Nephron progenitor cell (in vitro differentiated cells): Measurements from ENCODE around the gene ANK2.

Experiments
- DNase-seq: peaks from one replicate; pipeline ENCODE4 v3.0.0; 2021
- H3K27ac Mint-ChIP-seq: 2 replicates; pipeline ENCODE4 v1.8.0; 2021; ENCODE audit warnings: mild to moderate bottlenecking, moderate library complexity, mixed read lengths
- H3K27me3 Mint-ChIP-seq: 2 replicates; pipeline ENCODE4 v1.8.0; 2021; ENCODE audit warnings: mild to moderate bottlenecking, low read depth, mixed read lengths; ENCODE audit not compliant: poor library complexity
- H3K36me3 Mint-ChIP-seq: 2 replicates; pipeline ENCODE4 v1.8.0; 2021; ENCODE audit warnings: low read depth, mixed read lengths
- H3K4me1 Mint-ChIP-seq: 2 replicates; pipeline ENCODE4 v1.8.0; 2021; ENCODE audit warnings: mixed read lengths
- H3K4me3 Mint-ChIP-seq: 2 replicates; pipeline ENCODE4 v1.8.0; 2021; ENCODE audit warnings: mild to moderate bottlenecking, moderate library complexity, mixed read lengths
- H3K9me3 Mint-ChIP-seq: 2 replicates; pipeline ENCODE4 v1.8.0; 2021; ENCODE audit warnings: mild to moderate bottlenecking, moderate library complexity, mixed read lengths
- TF ChIP-seq, protein P1 (sequence below): fragments of 200-600 bp; sonication (generic); IDR thresholded peaks from 2 replicates; pipeline ENCODE4 v1.5.0; 2021; ENCODE audit warnings: antibody characterized with exemption

Gene ANK2

DNA sequence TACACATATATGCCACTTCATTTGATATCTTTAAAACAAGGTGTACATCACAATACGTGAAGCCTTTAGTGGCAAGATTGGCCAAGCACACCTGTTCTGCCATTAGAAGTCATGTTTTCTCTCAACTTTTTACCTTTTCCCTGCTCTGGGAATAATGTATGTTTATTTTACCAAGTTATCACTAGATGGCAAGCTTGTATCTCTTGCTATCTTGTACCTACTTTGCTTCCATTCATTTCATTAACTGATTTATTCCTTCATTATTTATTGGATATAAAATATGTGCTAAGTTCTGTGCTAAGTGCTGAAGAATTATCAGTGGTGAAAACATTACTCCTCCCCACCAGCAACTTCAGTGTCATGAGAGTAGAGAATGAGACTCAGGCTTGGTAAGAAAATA, 245.5 kb downstream of the ANK2 start:
- DNase-seq, result no peak
- no peaks in the 10 kb centered on the region for H3K36me3 Mint-ChIP-seq
- H3K9me3 Mint-ChIP-seq, result no peaks in the 10 kb centered on the region
- H3K4me3 Mint-ChIP-seq, result no peak overlapping the region
- H3K4me1 Mint-ChIP-seq, result peaks cover 28% of the 10 kb centered on the region
- no peaks in the 10 kb centered on the region for H3K27me3 Mint-ChIP-seq
- no peak overlapping the region for H3K27ac Mint-ChIP-seq
- TF ChIP-seq, protein P1, sequence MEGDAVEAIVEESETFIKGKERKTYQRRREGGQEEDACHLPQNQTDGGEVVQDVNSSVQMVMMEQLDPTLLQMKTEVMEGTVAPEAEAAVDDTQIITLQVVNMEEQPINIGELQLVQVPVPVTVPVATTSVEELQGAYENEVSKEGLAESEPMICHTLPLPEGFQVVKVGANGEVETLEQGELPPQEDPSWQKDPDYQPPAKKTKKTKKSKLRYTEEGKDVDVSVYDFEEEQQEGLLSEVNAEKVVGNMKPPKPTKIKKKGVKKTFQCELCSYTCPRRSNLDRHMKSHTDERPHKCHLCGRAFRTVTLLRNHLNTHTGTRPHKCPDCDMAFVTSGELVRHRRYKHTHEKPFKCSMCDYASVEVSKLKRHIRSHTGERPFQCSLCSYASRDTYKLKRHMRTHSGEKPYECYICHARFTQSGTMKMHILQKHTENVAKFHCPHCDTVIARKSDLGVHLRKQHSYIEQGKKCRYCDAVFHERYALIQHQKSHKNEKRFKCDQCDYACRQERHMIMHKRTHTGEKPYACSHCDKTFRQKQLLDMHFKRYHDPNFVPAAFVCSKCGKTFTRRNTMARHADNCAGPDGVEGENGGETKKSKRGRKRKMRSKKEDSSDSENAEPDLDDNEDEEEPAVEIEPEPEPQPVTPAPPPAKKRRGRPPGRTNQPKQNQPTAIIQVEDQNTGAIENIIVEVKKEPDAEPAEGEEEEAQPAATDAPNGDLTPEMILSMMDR, result no peak

DNA sequence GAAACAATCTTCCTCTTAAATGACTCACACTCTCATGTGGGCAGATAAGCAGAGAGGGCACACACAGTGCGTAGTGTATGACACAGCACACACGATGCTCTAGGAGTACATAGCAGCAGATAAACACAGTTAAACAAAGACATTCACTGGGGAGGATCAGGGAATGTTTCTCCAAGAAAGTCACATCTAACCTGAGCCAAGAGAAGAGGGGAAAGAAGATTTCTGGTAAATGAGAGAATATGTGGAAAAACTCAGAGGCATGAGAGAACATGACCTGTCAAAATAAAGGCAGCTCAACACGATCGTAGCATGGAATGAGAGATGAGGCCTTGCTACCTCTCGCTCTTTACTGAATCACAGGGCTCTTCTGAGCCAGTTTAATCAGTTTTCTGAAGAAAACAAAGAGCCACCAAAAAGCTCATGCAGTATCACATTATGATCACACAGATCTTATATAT, 251.0 kb downstream of the ANK2 start:
- Mint-ChIP-seq H3K4me3 (no peak overlapping the region), H3K27ac (peak overlapping the region; percentile 28)
- TF ChIP-seq, protein P1, result no peak

DNA sequence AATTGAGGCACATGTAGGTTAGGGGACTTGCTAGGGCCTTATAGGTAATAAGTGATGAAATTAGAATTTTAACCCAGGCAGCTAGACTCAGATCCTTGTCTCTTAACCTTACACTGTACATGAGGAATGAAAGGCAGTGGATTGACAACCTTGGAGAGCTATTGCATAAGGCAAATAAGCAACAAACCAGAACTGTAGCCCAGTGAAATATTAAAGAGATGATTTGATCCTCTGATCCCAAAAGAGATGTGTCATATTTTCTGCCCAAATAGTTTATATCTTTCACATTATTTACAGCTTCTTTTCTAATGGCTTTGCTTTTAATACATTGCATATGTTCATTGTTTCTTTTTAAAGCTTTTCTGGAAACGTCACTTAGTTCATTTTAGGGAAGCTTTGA, 252.6 kb downstream of the ANK2 start:
- no peak overlapping the region for H3K27ac Mint-ChIP-seq
- no peak overlapping the region for H3K4me3 Mint-ChIP-seq
- H3K9me3 Mint-ChIP-seq, result no peaks in the 10 kb centered on the region
- TF ChIP-seq, protein P1, result no peak
- DNase-seq, result no peak
- no peaks in the 10 kb centered on the region for H3K4me1 Mint-ChIP-seq
- H3K36me3 Mint-ChIP-seq, result no peaks in the 10 kb centered on the region
- H3K27me3 Mint-ChIP-seq, result no peaks in the 10 kb centered on the region

More for the DNA sequence above, 251.0 kb downstream of the ANK2 start:
- Mint-ChIP-seq H3K27me3 (no peaks in the 10 kb centered on the region), H3K36me3 (no peaks in the 10 kb centered on the region), H3K9me3 (no peaks in the 10 kb centered on the region), H3K4me1 (no peaks in the 10 kb centered on the region)
- no peak for DNase-seq

DNA sequence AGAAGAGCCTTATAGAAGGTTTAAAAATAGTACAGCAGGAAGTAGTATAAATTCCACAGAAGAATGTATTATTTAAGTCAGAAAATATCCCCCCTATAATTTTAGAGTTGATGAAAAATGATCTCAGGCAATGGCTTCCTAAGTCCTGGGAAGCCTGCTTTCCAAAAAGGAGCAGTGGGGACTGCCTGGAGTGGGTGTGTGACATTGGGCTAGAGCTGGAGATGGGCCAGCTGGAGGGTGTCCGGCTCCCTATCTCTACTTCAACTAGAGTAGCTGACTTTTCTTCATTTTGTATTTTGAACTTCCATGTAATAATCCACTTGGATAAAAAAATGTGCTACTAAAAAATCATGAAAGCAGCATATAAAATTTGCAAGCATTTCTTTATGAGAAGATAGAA, 253.9 kb downstream of the ANK2 start:
- H3K27me3 Mint-ChIP-seq, result no peaks in the 10 kb centered on the region
- H3K4me1 Mint-ChIP-seq, result no peaks in the 10 kb centered on the region
- no peak overlapping the region for H3K27ac Mint-ChIP-seq
- H3K36me3 Mint-ChIP-seq, result no peaks in the 10 kb centered on the region
- DNase-seq, result no peak
- TF ChIP-seq, protein P1, result no peak
- H3K4me3 Mint-ChIP-seq, result no peak overlapping the region
- H3K9me3 Mint-ChIP-seq, result no peaks in the 10 kb centered on the region

DNA sequence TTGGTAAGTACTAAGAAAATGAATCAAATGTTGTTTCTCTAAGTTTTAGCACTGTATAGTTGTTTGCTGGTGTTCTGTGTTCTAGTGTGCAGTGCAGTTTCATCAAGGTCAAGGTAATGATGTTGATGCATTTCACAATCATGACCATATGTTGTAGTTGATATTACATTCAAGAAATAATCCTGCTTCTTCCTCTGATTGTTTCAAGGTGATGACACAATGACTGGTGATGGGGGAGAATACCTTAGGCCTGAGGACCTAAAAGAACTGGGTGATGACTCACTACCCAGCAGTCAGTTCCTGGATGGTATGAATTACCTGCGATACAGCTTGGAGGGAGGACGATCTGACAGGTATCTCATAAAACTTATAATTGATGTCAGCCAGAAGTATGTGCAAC, 261.6 kb downstream of the ANK2 start:
- TF ChIP-seq, protein P1, result no peak
- no peak overlapping the region for H3K27ac Mint-ChIP-seq
- no peaks in the 10 kb centered on the region for H3K27me3 Mint-ChIP-seq
- no peak overlapping the region for H3K4me3 Mint-ChIP-seq
- H3K36me3 Mint-ChIP-seq, result peaks cover 9% of the 10 kb centered on the region
- DNase-seq, result no peak
- no peaks in the 10 kb centered on the region for H3K4me1 Mint-ChIP-seq
- H3K9me3 Mint-ChIP-seq, result no peaks in the 10 kb centered on the region

DNA sequence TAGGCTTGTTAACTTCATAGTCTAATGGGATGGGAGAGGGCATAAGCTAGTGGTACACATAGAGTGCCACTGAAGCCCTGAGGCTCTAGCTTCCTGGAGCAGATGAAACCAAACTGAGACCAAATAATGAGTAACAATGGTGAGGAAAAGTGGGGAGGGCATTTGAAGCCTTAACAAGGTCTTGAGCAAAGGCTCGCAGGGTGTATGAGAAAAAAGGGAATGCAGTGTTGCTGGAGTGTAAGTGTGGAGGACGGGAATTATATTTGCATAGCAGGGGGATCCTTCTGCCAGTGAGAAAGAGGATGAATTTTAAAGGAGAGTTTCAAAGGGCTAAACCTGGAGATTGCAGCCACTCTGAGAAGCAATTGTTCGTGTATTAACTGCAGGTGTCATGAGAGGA, 263.1 kb downstream of the ANK2 start:
- H3K36me3 Mint-ChIP-seq, result peaks cover 9% of the 10 kb centered on the region
- no peak for DNase-seq
- TF ChIP-seq, protein P1, result no peak
- no peaks in the 10 kb centered on the region for H3K9me3 Mint-ChIP-seq
- H3K4me1 Mint-ChIP-seq, result no peaks in the 10 kb centered on the region
- no peak overlapping the region for H3K4me3 Mint-ChIP-seq
- H3K27ac Mint-ChIP-seq, result peak overlapping the region; percentile 48
- no peaks in the 10 kb centered on the region for H3K27me3 Mint-ChIP-seq
